H1 (cell line): ENCODE measurements around the gene SMIM1. TPM values are rescaled to one million over a fixed set of nuclear protein-coding genes. Genes with fewer than 3 reads are reported as not detected.
A peak's percentile ranks its signal among the peaks of the same experiment; 100 is the strongest.

Experiments used
- GABPA ChIP-seq: IDR thresholded peaks from 2 replicates; pipeline ENCODE4 v1.6.1; 2011; ENCODE audit warnings: mild to moderate bottlenecking, low read length, moderate library complexity, borderline replicate concordance; ENCODE audit not compliant: insufficient read depth
- KDM4A ChIP-seq: IDR thresholded peaks from one replicate; pipeline ENCODE4 v1.7.1; 2012; ENCODE audit warnings: low read depth, mild to moderate bottlenecking, moderate library complexity, low read length, inconsistent platforms; ENCODE audit not compliant: severe bottlenecking
- PHF8 ChIP-seq: fragments of 200-600 bp; sonication (generic); conservative IDR thresholded peaks from 2 replicates; pipeline ENCODE4 v1.7.1; 2012; ENCODE audit warnings: low read depth, mild to moderate bottlenecking, inconsistent platforms, low read length, moderate library complexity
- POLR2AphosphoS5 ChIP-seq: IDR thresholded peaks from 2 replicates; pipeline ENCODE4 v1.6.1; 2011; ENCODE audit warnings: low read depth, low read length
- POU5F1 ChIP-seq: IDR thresholded peaks from 2 replicates; pipeline ENCODE4 v1.6.1; 2011; ENCODE audit warnings: low read depth, mild to moderate bottlenecking, low read length, moderate library complexity
- SIN3A ChIP-seq, 2 experiments: IDR thresholded peaks in 1 of 2; conservative IDR thresholded peaks in 1 of 2; 2 replicates each; pipeline ENCODE4 v1.6.1; 2011 to 2012; ENCODE audit warnings: low read length in 2 of 2, improper control_type of control experiment in 1 of 2, low read depth in 1 of 2, mild to moderate bottlenecking in 1 of 2
- TAF1 ChIP-seq: IDR thresholded peaks from 2 replicates; pipeline ENCODE4 v1.6.1; 2011; ENCODE audit warnings: mild to moderate bottlenecking, low read depth, low read length
- polyA plus RNA-seq, 7 experiments: library from polyadenylated mRNA; depleted of rRNA in 3 of 7; stranded (reverse) in 5 of 7; unstranded in 2 of 7; fragments of >200 nt in 5 of 7; fragments of 200-250 nt in 2 of 7; gene quantifications; 1 replicate in 5 of 7; 2 replicates in 1 of 7; 4 replicates in 1 of 7; pipeline versions ENCODE4 v1.2.1 to v1.2.3, GENCODE V29; 2011 to 2013; ENCODE audit warnings: missing spikeins in 2 of 7, mixed read lengths in 2 of 7
- total RNA-seq: library from RNA; stranded (reverse); fragmentation: NEBNext Ultra II Directional; extraction: Animal tissue kit (Norgen Biotek cat#: 25700); gene quantifications from 2 replicates; pipeline ENCODE4 v1.2.1, GENCODE V29; 2021
- TF ChIP-seq, protein P1 (sequence below): fragments of 300-600 bp; sonication (generic); IDR thresholded peaks from 2 replicates; pipeline ENCODE4 v1.7.1; 2012; ENCODE audit warnings: low read length, moderate library complexity, mild to moderate bottlenecking, inconsistent platforms; ENCODE audit not compliant: insufficient replicate concordance
- TF ChIP-seq, protein P2 (sequence below): IDR thresholded peaks from 2 replicates; pipeline ENCODE4 v1.6.1; 2012; ENCODE audit warnings: inconsistent platforms

The SMIM1 gene
- total and polyA plus RNA-seq, 2 of the 8 experiments (the other 6 are each of a cell fraction or from before 2014, with no cell fraction given) = 7.7 to 9.7 TPM

DNA sequence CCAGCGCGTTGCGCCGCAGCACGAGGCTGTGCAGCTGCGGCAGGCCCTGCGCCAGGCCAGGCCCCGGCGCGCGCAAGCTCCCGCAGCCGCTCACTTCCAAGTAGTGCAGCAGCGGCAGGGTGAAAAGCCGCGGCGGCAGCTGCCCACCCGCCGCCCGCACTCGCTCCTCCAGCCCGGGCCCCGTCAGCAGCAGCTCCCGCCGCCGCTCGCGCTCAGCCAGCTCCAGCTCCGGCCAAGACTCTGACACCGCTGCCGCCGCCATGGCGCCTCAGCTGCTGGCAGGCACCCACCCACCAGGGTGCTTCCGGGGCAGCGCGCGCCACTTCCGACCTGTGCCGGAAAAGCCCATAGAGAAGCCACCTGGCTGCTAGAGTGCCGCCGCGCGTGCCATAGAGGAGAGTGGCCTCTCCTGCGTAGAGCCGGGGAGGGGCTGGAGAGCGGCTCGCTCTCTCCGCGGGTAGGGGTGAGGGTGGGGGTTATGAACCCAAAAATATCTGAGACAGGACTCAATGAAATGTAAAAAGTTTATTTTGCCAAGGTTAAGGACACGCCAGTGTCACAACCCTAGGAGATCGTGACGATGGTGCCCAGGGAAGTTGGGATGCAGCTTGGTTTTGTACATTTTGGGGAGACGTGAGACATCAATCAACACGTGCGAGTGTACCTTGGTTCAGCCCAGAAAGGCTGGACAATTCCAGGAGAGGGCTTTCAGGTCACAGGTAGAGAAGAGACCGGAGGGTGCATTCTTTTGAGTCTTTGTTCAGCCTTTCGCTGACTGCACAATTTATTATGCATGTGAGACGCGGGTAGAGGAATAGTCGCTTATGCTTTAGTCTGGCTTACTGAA is 23.9 kb downstream of the SMIM1 start, which contains the start of gene LRRC47 (continued):
- TF ChIP-seq, protein P1, sequence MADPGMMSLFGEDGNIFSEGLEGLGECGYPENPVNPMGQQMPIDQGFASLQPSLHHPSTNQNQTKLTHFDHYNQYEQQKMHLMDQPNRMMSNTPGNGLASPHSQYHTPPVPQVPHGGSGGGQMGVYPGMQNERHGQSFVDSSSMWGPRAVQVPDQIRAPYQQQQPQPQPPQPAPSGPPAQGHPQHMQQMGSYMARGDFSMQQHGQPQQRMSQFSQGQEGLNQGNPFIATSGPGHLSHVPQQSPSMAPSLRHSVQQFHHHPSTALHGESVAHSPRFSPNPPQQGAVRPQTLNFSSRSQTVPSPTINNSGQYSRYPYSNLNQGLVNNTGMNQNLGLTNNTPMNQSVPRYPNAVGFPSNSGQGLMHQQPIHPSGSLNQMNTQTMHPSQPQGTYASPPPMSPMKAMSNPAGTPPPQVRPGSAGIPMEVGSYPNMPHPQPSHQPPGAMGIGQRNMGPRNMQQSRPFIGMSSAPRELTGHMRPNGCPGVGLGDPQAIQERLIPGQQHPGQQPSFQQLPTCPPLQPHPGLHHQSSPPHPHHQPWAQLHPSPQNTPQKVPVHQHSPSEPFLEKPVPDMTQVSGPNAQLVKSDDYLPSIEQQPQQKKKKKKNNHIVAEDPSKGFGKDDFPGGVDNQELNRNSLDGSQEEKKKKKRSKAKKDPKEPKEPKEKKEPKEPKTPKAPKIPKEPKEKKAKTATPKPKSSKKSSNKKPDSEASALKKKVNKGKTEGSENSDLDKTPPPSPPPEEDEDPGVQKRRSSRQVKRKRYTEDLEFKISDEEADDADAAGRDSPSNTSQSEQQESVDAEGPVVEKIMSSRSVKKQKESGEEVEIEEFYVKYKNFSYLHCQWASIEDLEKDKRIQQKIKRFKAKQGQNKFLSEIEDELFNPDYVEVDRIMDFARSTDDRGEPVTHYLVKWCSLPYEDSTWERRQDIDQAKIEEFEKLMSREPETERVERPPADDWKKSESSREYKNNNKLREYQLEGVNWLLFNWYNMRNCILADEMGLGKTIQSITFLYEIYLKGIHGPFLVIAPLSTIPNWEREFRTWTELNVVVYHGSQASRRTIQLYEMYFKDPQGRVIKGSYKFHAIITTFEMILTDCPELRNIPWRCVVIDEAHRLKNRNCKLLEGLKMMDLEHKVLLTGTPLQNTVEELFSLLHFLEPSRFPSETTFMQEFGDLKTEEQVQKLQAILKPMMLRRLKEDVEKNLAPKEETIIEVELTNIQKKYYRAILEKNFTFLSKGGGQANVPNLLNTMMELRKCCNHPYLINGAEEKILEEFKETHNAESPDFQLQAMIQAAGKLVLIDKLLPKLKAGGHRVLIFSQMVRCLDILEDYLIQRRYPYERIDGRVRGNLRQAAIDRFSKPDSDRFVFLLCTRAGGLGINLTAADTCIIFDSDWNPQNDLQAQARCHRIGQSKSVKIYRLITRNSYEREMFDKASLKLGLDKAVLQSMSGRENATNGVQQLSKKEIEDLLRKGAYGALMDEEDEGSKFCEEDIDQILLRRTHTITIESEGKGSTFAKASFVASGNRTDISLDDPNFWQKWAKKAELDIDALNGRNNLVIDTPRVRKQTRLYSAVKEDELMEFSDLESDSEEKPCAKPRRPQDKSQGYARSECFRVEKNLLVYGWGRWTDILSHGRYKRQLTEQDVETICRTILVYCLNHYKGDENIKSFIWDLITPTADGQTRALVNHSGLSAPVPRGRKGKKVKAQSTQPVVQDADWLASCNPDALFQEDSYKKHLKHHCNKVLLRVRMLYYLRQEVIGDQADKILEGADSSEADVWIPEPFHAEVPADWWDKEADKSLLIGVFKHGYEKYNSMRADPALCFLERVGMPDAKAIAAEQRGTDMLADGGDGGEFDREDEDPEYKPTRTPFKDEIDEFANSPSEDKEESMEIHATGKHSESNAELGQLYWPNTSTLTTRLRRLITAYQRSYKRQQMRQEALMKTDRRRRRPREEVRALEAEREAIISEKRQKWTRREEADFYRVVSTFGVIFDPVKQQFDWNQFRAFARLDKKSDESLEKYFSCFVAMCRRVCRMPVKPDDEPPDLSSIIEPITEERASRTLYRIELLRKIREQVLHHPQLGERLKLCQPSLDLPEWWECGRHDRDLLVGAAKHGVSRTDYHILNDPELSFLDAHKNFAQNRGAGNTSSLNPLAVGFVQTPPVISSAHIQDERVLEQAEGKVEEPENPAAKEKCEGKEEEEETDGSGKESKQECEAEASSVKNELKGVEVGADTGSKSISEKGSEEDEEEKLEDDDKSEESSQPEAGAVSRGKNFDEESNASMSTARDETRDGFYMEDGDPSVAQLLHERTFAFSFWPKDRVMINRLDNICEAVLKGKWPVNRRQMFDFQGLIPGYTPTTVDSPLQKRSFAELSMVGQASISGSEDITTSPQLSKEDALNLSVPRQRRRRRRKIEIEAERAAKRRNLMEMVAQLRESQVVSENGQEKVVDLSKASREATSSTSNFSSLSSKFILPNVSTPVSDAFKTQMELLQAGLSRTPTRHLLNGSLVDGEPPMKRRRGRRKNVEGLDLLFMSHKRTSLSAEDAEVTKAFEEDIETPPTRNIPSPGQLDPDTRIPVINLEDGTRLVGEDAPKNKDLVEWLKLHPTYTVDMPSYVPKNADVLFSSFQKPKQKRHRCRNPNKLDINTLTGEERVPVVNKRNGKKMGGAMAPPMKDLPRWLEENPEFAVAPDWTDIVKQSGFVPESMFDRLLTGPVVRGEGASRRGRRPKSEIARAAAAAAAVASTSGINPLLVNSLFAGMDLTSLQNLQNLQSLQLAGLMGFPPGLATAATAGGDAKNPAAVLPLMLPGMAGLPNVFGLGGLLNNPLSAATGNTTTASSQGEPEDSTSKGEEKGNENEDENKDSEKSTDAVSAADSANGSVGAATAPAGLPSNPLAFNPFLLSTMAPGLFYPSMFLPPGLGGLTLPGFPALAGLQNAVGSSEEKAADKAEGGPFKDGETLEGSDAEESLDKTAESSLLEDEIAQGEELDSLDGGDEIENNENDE = no peak
- TF ChIP-seq TAF1 (peak; percentile 79), GABPA (peak; percentile 90), PHF8 (peak; percentile 79), POU5F1 (no peak), KDM4A (peak; percentile 66), SIN3A (conservative IDR thresholded peaks at IDR 0.05 in 1 of 2, IDR thresholded peaks at IDR 0.05 in 1 of 2; ENCODE audit: low read depth in 1 of 2, low read length in 2 of 2) (peak in 1 of 2 experiments; percentile 78; a peak in 2 of 4 replicates), POLR2AphosphoS5 (peak; percentile 67; the same call in 1 of the 2 replicates)
- TF ChIP-seq, protein P2, sequence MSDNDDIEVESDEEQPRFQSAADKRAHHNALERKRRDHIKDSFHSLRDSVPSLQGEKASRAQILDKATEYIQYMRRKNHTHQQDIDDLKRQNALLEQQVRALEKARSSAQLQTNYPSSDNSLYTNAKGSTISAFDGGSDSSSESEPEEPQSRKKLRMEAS = peak; percentile 26; the same call in 1 of the 2 replicates
